ENCODE results near the gene PHYHD1.

DNA sequence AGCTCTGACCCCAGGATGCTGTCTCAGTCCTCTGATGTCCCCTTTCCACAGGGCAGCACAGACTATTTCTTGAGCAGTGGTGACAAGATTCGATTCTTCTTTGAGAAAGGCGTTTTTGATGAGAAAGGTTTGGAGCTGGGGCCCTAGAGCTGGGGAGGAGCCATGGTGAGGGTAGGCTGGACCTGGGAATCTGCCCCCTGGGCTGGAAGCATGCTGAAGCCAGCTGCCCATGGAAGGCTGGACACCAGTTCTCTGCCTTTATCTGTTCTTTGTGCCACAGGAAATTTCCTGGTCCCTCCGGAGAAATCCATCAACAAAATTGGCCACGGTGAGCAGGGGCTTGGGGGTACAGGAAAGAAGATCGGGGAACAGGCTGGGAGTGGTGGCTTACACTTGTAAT is 12.9 kb downstream of the PHYHD1 start:
- no peak for TF ChIP-seq ZNF883 (CRISPR knock-in tag; IDR thresholded peaks at IDR 0.05; ENCODE audit: not compliant biosample characterization)
- no peak for TF ChIP-seq ZNF230 (CRISPR knock-in tag; IDR thresholded peaks at IDR 0.05)
- TF ChIP-seq, protein P1, sequence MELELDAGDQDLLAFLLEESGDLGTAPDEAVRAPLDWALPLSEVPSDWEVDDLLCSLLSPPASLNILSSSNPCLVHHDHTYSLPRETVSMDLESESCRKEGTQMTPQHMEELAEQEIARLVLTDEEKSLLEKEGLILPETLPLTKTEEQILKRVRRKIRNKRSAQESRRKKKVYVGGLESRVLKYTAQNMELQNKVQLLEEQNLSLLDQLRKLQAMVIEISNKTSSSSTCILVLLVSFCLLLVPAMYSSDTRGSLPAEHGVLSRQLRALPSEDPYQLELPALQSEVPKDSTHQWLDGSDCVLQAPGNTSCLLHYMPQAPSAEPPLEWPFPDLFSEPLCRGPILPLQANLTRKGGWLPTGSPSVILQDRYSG (CRISPR knock-in tag; IDR thresholded peaks at IDR 0.05), result no peak
- TF ChIP-seq RBM39 (IDR thresholded peaks at IDR 0.05; ENCODE audit: low read depth, low read length, poor library complexity, severe bottlenecking), result no peak
- no peak for TF ChIP-seq CHD2 (IDR thresholded peaks at IDR 0.05; ENCODE audit: low read depth, low read length)
- no peak for TF ChIP-seq ZSCAN25 (CRISPR knock-in tag; IDR thresholded peaks at IDR 0.05)
- TF ChIP-seq POLR2AphosphoS5 (IDR thresholded peaks at IDR 0.05; ENCODE audit: low read depth, low read length), result no peak
- TF ChIP-seq ZNF256 (CRISPR knock-in tag; conservative IDR thresholded peaks at IDR 0.05), result no peak
- TF ChIP-seq, protein P2, sequence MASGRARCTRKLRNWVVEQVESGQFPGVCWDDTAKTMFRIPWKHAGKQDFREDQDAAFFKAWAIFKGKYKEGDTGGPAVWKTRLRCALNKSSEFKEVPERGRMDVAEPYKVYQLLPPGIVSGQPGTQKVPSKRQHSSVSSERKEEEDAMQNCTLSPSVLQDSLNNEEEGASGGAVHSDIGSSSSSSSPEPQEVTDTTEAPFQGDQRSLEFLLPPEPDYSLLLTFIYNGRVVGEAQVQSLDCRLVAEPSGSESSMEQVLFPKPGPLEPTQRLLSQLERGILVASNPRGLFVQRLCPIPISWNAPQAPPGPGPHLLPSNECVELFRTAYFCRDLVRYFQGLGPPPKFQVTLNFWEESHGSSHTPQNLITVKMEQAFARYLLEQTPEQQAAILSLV (CRISPR knock-in tag; IDR thresholded peaks at IDR 0.05; ENCODE audit: borderline replicate concordance), result no peak
- no peak for TF ChIP-seq ZNF615 (CRISPR knock-in tag; IDR thresholded peaks at IDR 0.05; ENCODE audit: borderline replicate concordance)
- TF ChIP-seq GPN1 (CRISPR knock-in tag; IDR thresholded peaks at IDR 0.05; ENCODE audit: borderline replicate concordance), result no peak
- no peak for TF ChIP-seq HMGA1 (CRISPR knock-in tag; conservative IDR thresholded peaks at IDR 0.05)
- TF ChIP-seq ZNF276 (CRISPR knock-in tag; IDR thresholded peaks at IDR 0.05; ENCODE audit: low read depth), result no peak
- TF ChIP-seq CBX1 (IDR thresholded peaks at IDR 0.05; ENCODE audit: low read depth), result no peak
